GM19099 (cell line): ENCODE results near the gene KLF13.

Experiments
- POLR2A ChIP-seq: IDR thresholded peaks from 3 replicates; pipeline ENCODE4 v1.6.1; 2011; ENCODE audit warnings: low read depth; ENCODE audit not compliant: insufficient read length; ENCODE audit errors: extremely low read depth

KLF13 gene

DNA sequence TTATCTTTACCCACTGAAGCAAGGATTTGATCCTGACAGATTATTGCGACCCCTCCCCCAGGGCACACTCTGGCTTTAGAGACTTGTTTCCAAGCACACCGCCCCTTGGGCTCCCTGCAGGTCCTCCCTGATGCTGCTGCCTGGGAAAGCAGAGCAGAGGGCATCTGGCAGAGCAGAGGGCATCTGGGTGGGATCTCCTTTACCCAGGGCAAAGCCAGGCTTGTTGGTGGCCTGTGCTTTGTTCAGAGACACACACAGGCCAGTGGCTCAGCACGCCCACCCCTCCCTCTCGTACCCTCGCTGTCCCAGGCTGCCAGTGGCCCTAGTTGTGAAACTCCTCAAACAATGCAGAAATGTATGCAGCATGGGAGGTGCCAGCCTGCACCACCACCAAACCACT lies 4.8 kb downstream of the KLF13 start:
- no peak for TF ChIP-seq POLR2A

DNA sequence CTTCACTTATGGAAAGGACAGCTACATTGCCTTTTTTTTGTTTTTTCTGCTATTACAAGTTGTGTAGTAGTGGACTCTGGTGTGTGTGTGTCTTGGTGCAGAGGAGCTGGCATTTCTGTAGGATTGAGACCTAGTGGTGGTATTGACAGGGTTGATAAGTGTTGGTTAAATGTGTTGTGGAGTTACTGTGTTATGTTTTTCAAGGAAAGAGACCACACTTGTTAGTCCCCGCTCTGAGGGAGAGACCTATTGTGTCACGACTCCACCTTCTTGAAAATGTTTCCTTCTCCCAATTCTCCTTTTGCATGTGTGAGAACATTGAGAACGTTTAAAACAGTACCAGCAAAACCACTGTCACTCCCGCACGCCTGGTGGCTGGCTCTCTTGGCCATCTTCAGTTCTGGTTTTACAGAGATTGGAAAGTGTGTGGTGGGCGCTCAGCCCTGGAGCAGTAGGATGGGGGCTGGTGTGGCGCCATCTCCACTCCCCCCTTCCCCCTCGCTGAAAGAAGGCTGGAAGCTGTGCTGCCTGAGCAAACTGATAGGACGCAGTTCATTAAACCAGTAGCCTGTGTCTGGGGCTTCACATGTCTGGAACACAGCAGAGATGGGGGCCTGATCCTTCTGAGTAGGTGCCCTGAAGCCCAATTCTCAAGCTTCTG lies 5.5 kb downstream of the KLF13 start:
- TF ChIP-seq POLR2A = no peak

DNA sequence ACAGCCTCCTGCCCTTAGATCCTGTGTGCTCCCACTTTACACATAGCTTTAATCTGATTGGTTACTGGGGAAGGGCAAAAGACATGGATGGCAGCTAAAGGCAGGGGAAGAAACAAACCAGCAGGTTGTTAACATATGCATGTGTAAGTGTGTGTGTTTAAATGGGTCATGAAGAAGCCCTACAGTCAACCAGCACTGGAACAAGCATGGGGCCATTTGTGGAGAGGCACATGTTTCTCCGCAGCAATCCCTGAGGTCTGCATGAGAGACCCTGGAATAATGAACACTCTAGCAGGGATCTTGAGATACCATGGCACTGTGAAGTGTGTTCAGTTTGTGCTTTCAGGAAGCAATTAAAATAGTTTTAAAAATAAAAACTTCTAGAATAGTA lies 6.0 kb downstream of the KLF13 start:
- TF ChIP-seq POLR2A = no peak

DNA sequence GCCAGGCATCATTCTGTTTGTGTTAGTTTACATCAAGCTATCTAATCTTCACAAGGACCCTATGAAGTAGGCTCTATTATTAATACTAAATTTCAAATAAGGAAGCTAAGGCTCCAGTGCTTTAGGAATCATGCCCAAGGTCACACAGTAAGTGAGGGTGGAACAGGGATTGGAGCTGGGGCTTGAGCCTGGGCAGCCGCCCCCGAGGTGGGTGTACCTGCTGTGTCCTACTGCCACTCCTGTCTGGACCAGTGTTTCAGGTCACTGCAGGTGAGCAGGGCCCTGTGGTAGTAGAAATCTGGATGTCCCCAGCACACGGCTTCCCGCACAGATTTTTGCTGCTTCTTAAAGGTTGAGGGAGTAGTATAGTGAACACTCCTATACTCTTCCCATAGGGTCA lies 6.5 kb downstream of the KLF13 start:
- TF ChIP-seq POLR2A = no peak

DNA sequence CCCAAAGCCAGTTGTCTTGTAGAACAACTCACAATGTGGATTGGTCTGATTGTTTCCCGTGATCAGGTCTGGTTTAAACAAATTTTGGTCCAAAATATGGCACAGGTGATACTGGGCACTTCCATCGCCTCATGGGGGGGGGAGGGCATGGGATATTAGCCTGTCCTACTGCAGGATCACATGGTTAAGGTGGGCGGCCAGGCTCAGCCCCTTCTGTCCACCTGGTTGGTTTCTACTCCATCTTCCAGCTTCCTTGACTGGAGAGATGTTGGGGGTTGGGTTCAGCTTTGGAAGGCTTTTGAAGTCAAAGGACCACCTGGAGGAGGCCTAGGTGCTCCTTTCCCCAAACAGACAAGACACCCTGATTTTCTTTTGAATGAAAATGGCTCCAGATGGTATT lies 7.2 kb downstream of the KLF13 start:
- no peak for TF ChIP-seq POLR2A

DNA sequence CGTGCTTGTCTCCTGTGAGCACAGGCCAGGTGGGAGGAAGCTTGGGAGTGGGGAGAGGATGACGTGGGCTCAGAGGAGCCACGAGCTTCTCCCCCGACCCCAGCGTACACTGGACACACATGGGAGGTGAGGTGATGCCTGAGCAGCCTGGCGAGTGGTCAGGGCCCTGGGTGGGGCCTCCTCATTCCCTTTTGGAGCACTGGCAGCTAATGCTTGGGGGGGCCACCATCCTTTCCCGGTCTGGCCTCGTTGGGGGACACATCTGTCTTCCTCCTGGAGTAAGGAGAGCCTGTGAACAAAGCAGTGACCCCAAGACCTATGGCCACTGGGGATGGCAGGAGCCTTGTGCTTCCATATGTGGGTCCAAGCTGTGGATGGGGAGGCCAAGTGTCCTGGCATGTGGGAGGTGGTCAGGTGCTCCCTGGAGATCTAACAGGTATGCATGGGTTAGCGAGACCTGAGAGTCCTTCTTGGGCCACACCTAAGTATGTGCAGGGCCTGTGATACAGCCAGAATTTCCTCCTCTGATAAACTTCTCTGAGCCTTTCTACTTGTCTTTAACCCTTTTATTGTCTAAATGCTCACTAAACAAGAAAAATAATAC lies 9.5 kb downstream of the KLF13 start:
- TF ChIP-seq POLR2A = no peak

DNA sequence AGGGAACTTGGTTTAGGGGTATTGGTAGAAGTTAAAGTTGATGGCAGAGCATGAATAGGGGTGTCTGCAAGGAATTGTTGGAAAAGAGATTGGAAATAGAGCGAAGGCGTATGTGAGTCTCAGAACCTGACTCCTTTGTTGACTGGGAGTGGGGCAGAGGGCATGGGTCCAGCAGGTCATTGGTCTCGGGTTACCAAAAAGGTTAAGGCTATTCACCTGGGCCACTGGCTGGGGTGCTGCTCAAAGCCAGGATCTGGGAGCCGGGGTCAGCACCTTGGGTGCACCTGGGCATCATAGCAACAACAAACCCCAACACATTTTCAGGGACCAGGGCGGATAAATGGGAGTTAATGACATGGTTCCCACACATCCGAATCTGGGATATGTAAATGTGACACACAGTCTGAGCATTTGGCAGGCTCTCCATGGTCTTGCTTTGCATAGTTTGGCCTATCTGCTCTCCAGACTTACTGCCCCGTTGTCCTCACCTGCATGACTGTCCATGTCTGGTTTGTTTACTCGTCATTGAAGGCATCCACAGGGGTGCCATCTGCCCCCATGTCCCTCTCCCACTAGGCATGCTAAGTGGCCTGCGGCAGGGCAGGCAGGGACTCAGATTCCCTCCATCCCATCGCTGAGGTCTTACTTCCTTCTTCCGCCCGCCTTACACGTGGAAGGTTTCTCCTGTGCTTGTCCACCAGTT lies 10.1 kb downstream of the KLF13 start:
- no peak for TF ChIP-seq POLR2A

DNA sequence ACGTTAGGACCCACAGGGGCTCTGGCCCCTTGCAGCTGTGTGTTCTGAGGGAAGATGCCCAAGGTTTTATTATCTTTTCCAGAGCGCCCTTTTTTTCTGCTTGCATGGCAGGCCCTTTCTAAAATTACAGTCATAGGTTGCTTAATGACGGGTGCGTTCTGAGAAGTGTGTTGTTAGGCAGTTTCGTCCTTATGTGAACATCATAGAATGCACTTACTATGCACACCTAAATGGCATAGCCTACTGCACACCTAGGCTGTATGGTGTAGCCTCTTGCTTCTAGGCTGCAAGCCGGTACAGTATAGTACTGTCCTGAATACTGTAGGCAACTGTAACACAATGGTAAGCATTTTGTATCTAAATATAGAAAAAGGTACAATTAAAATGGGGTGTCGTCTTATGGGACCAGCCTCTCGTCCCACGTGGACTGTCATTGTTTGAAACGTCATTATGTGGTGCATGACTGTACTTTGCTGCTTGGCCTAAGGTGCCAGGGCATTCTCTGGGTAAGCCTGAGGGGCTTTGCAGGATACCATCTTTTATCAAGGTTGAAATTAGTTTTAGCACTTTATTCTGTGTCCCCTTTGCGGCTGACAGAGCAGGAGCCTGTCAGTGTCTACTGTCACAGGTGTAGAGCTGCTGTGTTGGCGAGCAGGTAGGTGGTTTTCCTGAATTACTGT lies 10.9 kb downstream of the KLF13 start:
- TF ChIP-seq POLR2A = no peak

DNA sequence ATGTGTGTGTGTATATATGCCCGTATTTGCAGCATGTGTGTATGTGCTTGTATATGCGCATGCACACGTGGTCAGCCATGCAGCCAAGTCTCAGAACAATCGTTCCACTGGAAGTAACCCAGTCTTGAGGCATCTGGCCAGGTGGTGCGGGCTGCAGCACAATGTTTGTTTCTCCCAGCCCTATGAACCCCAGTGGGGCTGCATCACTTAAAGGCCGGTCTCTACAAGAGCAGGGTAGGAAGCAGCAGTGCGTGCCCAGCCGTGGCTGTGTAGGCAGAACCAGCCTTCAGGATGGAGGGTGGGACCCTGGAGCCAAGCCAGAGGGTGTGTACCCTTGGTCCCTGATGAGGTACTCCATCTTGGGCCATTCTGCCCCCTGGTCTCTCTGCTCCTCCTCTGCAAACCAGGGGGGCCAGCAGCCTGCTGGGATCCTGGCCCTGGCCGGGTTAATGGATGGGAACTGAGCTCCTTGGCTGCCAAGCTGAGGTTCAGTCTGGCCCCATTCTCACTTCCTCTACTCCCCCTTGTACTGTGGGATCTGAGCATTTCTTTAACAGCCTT lies 11.8 kb downstream of the KLF13 start:
- peak; percentile 26 for TF ChIP-seq POLR2A

DNA sequence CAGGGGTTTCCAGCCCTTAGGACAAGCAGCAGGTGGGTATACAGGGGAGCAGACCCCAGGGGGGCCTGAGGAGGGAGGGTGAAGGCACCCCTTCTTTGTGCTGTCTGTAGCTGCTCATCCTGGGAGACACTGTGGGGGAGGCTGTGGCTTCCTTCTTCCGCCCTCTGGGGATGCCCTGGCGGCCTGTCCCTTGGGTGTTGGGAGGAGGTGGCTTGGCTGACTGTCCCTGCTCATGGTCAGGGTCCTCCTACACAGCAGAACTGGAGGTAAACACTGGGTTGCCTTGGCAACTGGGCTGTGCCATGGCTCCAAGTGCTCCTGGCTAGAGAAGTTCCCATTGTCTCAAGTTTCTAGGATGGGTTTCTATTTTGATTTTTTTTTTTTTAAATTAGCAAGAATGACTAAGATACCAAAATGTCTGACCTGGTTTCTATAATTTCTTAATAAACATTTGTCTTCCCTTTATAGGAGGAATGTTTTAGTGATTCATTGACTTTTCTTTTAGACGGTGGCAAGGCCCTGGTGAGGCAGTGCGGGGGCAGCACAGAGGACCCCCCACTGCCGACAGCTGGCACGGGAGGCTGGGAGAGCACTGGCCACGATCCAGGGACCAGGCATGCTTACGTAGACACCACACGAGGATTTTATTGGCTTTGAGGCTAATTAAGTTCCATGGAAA lies 12.4 kb downstream of the KLF13 start:
- no peak for TF ChIP-seq POLR2A

DNA sequence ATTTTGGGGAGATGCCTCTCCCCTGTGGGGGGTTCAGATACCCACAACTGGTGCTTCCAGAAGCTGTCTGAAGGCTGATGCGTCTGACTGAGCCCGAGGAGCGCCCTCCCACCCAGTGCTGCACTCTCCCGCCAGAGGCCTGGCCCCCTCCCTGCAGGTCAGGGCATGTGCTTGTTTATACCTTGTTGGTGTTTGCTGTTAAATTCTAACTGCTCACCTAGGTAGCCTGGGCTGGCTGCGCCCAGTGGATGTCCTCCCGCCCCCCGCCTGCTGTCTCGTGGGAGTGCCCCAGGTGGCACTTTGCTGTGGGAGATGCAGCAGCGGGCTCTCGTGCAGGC lies 12.9 kb downstream of the KLF13 start:
- no peak for TF ChIP-seq POLR2A

DNA sequence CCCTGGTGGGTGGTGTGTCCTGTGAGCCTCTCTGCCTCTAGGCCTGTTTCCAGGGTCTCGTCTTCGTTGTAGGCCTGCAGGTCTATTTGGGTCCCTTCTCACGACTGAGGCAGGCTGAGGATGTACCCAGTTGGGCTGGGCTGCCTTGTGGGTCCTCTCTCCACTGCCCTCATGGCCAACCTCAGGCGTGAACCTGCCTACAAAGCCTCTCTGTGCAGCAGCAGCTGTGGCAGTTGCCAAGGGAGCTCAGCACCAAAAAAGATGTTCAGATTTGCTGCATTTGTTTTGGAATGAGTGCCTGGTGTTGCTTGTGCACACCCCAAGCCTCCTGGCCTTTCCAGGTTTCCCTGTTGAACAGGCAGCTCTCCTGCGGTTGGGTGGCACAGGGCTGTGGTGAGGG lies 13.4 kb downstream of the KLF13 start:
- TF ChIP-seq POLR2A = no peak

DNA sequence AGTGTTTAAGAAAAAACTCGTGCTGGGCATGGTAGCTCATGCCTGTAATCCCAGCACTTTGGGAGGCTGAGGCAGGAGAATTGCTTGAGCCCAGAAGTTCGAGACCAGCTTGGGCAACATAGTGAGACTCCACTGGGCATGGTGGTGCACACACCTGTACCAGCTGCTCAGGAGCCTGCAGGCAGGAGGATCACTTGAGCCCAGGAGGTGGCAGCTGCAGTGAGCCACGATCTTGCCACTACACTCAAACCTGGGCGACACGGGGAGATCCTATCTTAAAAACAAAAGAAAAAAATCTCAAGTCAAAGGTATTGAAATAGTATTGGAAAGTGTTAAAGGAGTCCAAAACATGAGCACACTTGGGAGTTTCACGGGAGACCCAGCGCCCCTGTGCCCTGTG lies 14.0 kb downstream of the KLF13 start:
- TF ChIP-seq POLR2A = no peak

DNA sequence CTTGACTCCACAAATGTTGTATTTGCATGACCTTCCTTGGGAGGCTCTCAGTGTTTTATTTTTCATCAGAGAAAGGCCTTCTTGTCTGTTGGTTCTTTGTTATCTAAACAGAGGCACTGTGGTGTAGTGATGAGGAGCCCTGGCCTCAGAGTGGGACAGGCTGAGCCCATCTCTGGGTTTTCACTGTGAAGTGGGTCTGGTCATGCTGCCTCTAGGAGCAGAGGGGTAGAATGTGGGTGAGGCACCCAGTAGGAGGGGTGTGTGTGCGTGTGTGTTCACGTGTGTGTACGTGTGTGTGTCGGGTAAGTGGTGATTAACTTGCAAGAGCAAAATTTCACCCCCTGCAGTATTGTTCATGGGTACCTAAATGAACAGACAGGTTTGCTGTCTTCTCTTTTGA lies 14.4 kb downstream of the KLF13 start:
- TF ChIP-seq POLR2A = no peak
